NCI-H2029 treated with DMSO at 0.1 percent for 48 hours (cell line): Measurements from ENCODE around the gene ZNF536.
"Not testable (repeated sequence)": the region's sequence is repeated elsewhere in the genome, so short reads cannot be mapped to it uniquely, and the experiment has no call there.

Experiments
- DNase-seq: peaks from one replicate; lab custom pipeline; 2025; lab: John Stamatoyannopoulos, UW

The ZNF536 gene

GRCh38 chr19:30419568-30420180 lies 47.5 kb downstream of the ZNF536 start:
- DNase-seq, result no peak

GRCh38 chr19:30420316-30420715 lies 48.1 kb downstream of the ZNF536 start:
- no peak for DNase-seq

- DNase-seq, result no peak
Measured at GRCh38 chr19:30420881-30421280, 48.7 kb downstream of the ZNF536 start.

- no peak for DNase-seq
Measured at GRCh38 chr19:30421571-30421970, 49.4 kb downstream of the ZNF536 start.

GRCh38 chr19:30423481-30423880 lies 51.3 kb downstream of the ZNF536 start:
- no peak for DNase-seq

GRCh38 chr19:30425885-30426838 lies 54.0 kb downstream of the ZNF536 start:
- no peak for DNase-seq

- DNase-seq, result no peak
Measured at GRCh38 chr19:30426864-30427263, 54.7 kb downstream of the ZNF536 start.

GRCh38 chr19:30428092-30428680 lies 56.0 kb downstream of the ZNF536 start:
- DNase-seq, result no peak

- no peak for DNase-seq
Measured at GRCh38 chr19:30428844-30429243, 56.7 kb downstream of the ZNF536 start.

GRCh38 chr19:30430206-30430734 lies 58.1 kb downstream of the ZNF536 start:
- no peak for DNase-seq

GRCh38 chr19:30431591-30431990 lies 59.4 kb downstream of the ZNF536 start:
- DNase-seq, result no peak

GRCh38 chr19:30434797-30435594 lies 62.8 kb downstream of the ZNF536 start:
- DNase-seq, result no peak

- DNase-seq, result no peak
Measured at GRCh38 chr19:30437869-30438268, 65.7 kb downstream of the ZNF536 start.

GRCh38 chr19:30439310-30439709 lies 67.1 kb downstream of the ZNF536 start:
- DNase-seq, result no peak

- DNase-seq, result no peak
Measured at GRCh38 chr19:30441011-30441410, 68.8 kb downstream of the ZNF536 start.

- no peak for DNase-seq
Measured at GRCh38 chr19:30442674-30443073, 70.5 kb downstream of the ZNF536 start.

- DNase-seq, result no peak
Measured at GRCh38 chr19:30443531-30444252, 71.5 kb downstream of the ZNF536 start.

- no peak for DNase-seq
Measured at GRCh38 chr19:30444253-30444671, 72.1 kb downstream of the ZNF536 start.

GRCh38 chr19:30444686-30445232 lies 72.6 kb downstream of the ZNF536 start:
- no peak for DNase-seq

- no peak for DNase-seq
Measured at GRCh38 chr19:30445385-30445784, 73.2 kb downstream of the ZNF536 start.

GRCh38 chr19:30446120-30446519 lies 73.9 kb downstream of the ZNF536 start:
- DNase-seq, result not testable (repeated sequence)
